GM13977 (cell line): ENCODE data around the gene SLU7.

Source experiments
- DNase-seq: peaks from one replicate; pipeline ENCODE4 v3.0.0; 2012; ENCODE audit warnings: low spot score
- CTCF ChIP-seq: IDR thresholded peaks from 2 replicates; pipeline ENCODE4 v1.5.1; 2012; ENCODE audit warnings: mild to moderate bottlenecking, control low read depth; ENCODE audit not compliant: insufficient read depth; ENCODE audit errors: extremely low read depth, missing control alignments
- in situ Hi-C: fragments of 300-500 bp; cut with MboI; formaldehyde crosslinking; loops from one replicate; pipeline ENCODE4 v1.12.0; 2022; ENCODE audit warnings: low sequenced_read_pairs, low pct_unique_long_range_greater_than_20kb, mixed read lengths, inconsistent platforms; ENCODE audit not compliant: unreplicated experiment

The SLU7 gene

GRCh38 chr5:160457252-160457651 lies 38.4 kb upstream of the SLU7 start:
- DNase-seq, result no peak
- no peak for TF ChIP-seq CTCF

GRCh38 chr5:160456480-160457177 lies 37.7 kb upstream of the SLU7 start:
- in situ Hi-C loops, result no loop called here
- TF ChIP-seq CTCF, result no peak

More at GRCh38 chr5:160457252-160457651, 38.4 kb upstream of the SLU7 start:
- in situ Hi-C loops, result no loop called here

GRCh38 chr5:160455600-160455999 lies 36.7 kb upstream of the SLU7 start:
- TF ChIP-seq CTCF, result no peak
- in situ Hi-C loops, result no loop called here
- DNase-seq, result no peak

More at GRCh38 chr5:160456480-160457177, 37.7 kb upstream of the SLU7 start:
- DNase-seq, result no peak

GRCh38 chr5:160453751-160454150 lies 34.9 kb upstream of the SLU7 start:
- no peak for DNase-seq
- no peak for TF ChIP-seq CTCF
- in situ Hi-C loops, result no loop called here

GRCh38 chr5:160452795-160453194 lies 33.9 kb upstream of the SLU7 start:
- in situ Hi-C loops, result no loop called here
- no peak for DNase-seq

GRCh38 chr5:160452036-160452435 lies 33.2 kb upstream of the SLU7 start:
- no peak for TF ChIP-seq CTCF
- in situ Hi-C loops, result no loop called here
- no peak for DNase-seq

More at GRCh38 chr5:160452795-160453194, 33.9 kb upstream of the SLU7 start:
- TF ChIP-seq CTCF, result no peak
